HG02840 (cell line): Measurements from ENCODE around the gene TMEM127.
"Not testable (repeated sequence)": the region's sequence is repeated elsewhere in the genome, so short reads cannot be mapped to it uniquely, and the experiment has no call there.

ENCODE experiments used
- ATAC-seq: cut with Tn5 transposase; IDR thresholded peaks from one replicate; pipeline ENCODE4 v1.9.1; 2021; ENCODE audit warnings: mild to moderate bottlenecking, moderate library complexity, moderate number of reproducible peaks; ENCODE audit not compliant: unreplicated experiment, low FRiP score

TMEM127 gene

GRCh38 chr2:96243843-96244242 is 22.0 kb downstream of the TMEM127 start:
- ATAC-seq: no peak

- peak; percentile 77 for ATAC-seq
Observed at GRCh38 chr2:96241900-96242611, 23.7 kb downstream of the TMEM127 start.

- no peak for ATAC-seq
Observed at GRCh38 chr2:96241227-96241626, 24.6 kb downstream of the TMEM127 start.

- ATAC-seq: no peak
Observed at GRCh38 chr2:96240341-96241038, 25.3 kb downstream of the TMEM127 start.

- ATAC-seq: no peak
Observed at GRCh38 chr2:96239745-96240264, 26.0 kb downstream of the TMEM127 start.

GRCh38 chr2:96239091-96239490 is 26.7 kb downstream of the TMEM127 start:
- ATAC-seq: no peak

- ATAC-seq: no peak
Observed at GRCh38 chr2:96238266-96238665, 27.5 kb downstream of the TMEM127 start.

- ATAC-seq: no peak
Observed at GRCh38 chr2:96236882-96237281, 28.9 kb downstream of the TMEM127 start.

- ATAC-seq: peak; percentile 72
Observed at GRCh38 chr2:96233880-96234316, 31.9 kb downstream of the TMEM127 start.

- ATAC-seq: no peak
Observed at GRCh38 chr2:96233436-96233835, 32.4 kb downstream of the TMEM127 start.

- no peak for ATAC-seq
Observed at GRCh38 chr2:96231316-96231715, 34.5 kb downstream of the TMEM127 start.

GRCh38 chr2:96225016-96225533 is 40.7 kb downstream of the TMEM127 start:
- peak; percentile 62 for ATAC-seq

GRCh38 chr2:96221106-96221505 is 44.7 kb downstream of the TMEM127 start:
- ATAC-seq: not testable (repeated sequence)

GRCh38 chr2:96219959-96220358 is 45.8 kb downstream of the TMEM127 start:
- ATAC-seq: not testable (repeated sequence)

GRCh38 chr2:96218508-96219131 is 47.2 kb downstream of the TMEM127 start:
- no peak for ATAC-seq

- ATAC-seq: no peak
Observed at GRCh38 chr2:96214554-96214953, 51.2 kb downstream of the TMEM127 start.

GRCh38 chr2:96213379-96213778 is 52.4 kb downstream of the TMEM127 start:
- no peak for ATAC-seq

GRCh38 chr2:96212339-96212738 is 53.5 kb downstream of the TMEM127 start:
- ATAC-seq: no peak

GRCh38 chr2:96209729-96210085 is 56.1 kb downstream of the TMEM127 start:
- no peak for ATAC-seq

- ATAC-seq: no peak
Observed at GRCh38 chr2:96209011-96209728, 56.6 kb downstream of the TMEM127 start.
